Measurements from ENCODE around the gene ASTN2. TPM values are rescaled to one million over a fixed set of nuclear protein-coding genes. Genes with fewer than 3 reads are reported as not detected.

The ASTN2 gene
- total and polyA plus RNA-seq, 2 experiments from 2014 or later, result 7.0 to 24.6 TPM

GRCh38 chr9:116497095-116497890, 917.6 kb downstream of the ASTN2 start (continued):
- no peak for TF ChIP-seq ZNF462 (CRISPR knock-in tag; IDR thresholded peaks at IDR 0.05)
- no peak for TF ChIP-seq EZH2 (IDR thresholded peaks at IDR 0.05; ENCODE audit: low read depth, unreplicated experiment)

- no peaks in the 10 kb centered on the region for H3K9me2 ChIP-seq (ENCODE audit: insufficient read depth)
- Mint-ChIP-seq H3K27ac (no peak overlapping the region), H3K27me3 (ENCODE audit: insufficient read depth, low read depth, poor library complexity) (peaks cover 9% of the 10 kb centered on the region), H3K9me3 (no peaks in the 10 kb centered on the region), H3K4me1 (peaks cover 26% of the 10 kb centered on the region), H3K4me3 (no peak overlapping the region), H3K36me3 (ENCODE audit: low read depth) (no peaks in the 10 kb centered on the region)
- no peak overlapping the region for H3K27ac ChIP-seq (ENCODE audit: low read depth)
- ATAC-seq (no peak), DNase-seq (ENCODE audit: low spot score) (no peak)
- no peak overlapping the region for H2AFZ ChIP-seq
- H3K4me2 ChIP-seq, result no peak overlapping the region
- H3K36me3 ChIP-seq (ENCODE audit: insufficient read depth), result no peaks in the 10 kb centered on the region
- H4K20me1 ChIP-seq (replicated peaks; ENCODE audit: insufficient read depth), result no peaks in the 10 kb centered on the region
- no peak overlapping the region for H3K4me3 ChIP-seq
- no peaks in the 10 kb centered on the region for H3K79me2 ChIP-seq (replicated peaks; ENCODE audit: insufficient read depth)
- no peaks in the 10 kb centered on the region for H3F3A ChIP-seq (replicated peaks; ENCODE audit: low read depth)
- H3K4me1 ChIP-seq (ENCODE audit: insufficient read depth), result peaks cover 23% of the 10 kb centered on the region
- H3K27me3 ChIP-seq (ENCODE audit: insufficient read depth), result no peaks in the 10 kb centered on the region
- TF ChIP-seq STAT1 (IDR thresholded peaks at IDR 0.05; ENCODE audit: unreplicated experiment) (no peak), ZNF331 (CRISPR knock-in tag; IDR thresholded peaks at IDR 0.05; ENCODE audit: low read depth) (no peak), EZH2phosphoT487 (IDR thresholded peaks at IDR 0.05; ENCODE audit: unreplicated experiment) (no peak), NANOG (IDR thresholded peaks at IDR 0.05; ENCODE audit: borderline replicate concordance) (no peak), CREB1 (CRISPR knock-in tag; IDR thresholded peaks at IDR 0.05; ENCODE audit: low read depth) (no peak), ZNF114 (CRISPR knock-in tag; IDR thresholded peaks at IDR 0.05) (no peak), CTCF (conservative IDR thresholded peaks at IDR 0.05; ENCODE audit: low read depth in 2 of 2) (no peak), REST (IDR thresholded peaks at IDR 0.05; ENCODE audit: unreplicated experiment) (no peak)
Observed at GRCh38 chr9:116496167-116496566, 918.7 kb downstream of the ASTN2 start.

All from GM23338 (cell line).